Measurements from ENCODE around the gene SORBS1. TPM values are rescaled to one million over a fixed set of nuclear protein-coding genes. Genes with fewer than 3 reads are reported as not detected.

The SORBS1 gene
- total RNA-seq, 4 donors from 2014 or later, result 21.5 to 65.8 (median 30.1) TPM

GRCh38 chr10:95391581-95392216, 169.5 kb downstream of the SORBS1 start:
- no peaks in the 10 kb centered on the region for H3K9me3 ChIP-seq
- TF ChIP-seq CTCF (IDR thresholded peaks at IDR 0.05) (peak in 1 of 6 experiments; percentile 17), POLR2A (IDR thresholded peaks at IDR 0.05) (no peak)
- H3K4me3 ChIP-seq (replicated peaks in 1 of 3), result no peak overlapping the region
- H3K36me3 ChIP-seq, result no peaks in the 10 kb centered on the region
- no peaks in the 10 kb centered on the region for H3K27me3 ChIP-seq
- 23 to 30% methylated on average over 4 of the region's 4 CpGs for WGBS, 2 donors
- DNase-seq, result peak; percentile 28 to 31
- peaks cover 6 to 43% of the 10 kb centered on the region in 2 donors for H3K4me1 ChIP-seq
- H3K27ac ChIP-seq, result peak overlapping the region in 1 of 3 donors; percentile 3
- intact Hi-C loops (cut with DNase I), result no loop called here

- H3K9me3 ChIP-seq, result no peaks in the 10 kb centered on the region
- peaks cover 6 to 43% of the 10 kb centered on the region in 2 donors for H3K4me1 ChIP-seq
- no peak overlapping the region for H3K4me3 ChIP-seq (replicated peaks in 1 of 3)
- WGBS, 2 donors, result 70 to 79% methylated on average over 1 of the region's 1 CpG
- H3K27me3 ChIP-seq, result no peaks in the 10 kb centered on the region
- no peak for TF ChIP-seq CTCF (IDR thresholded peaks at IDR 0.05)
- no peak for TF ChIP-seq POLR2A (IDR thresholded peaks at IDR 0.05)
- no peaks in the 10 kb centered on the region for H3K36me3 ChIP-seq
- DNase-seq, result no peak
- intact Hi-C loops (cut with DNase I), result no loop called here
- no peak overlapping the region for H3K27ac ChIP-seq
These were observed 170.0 kb downstream of the SORBS1 start for GRCh38 chr10:95391164-95391563.

GRCh38 chr10:95389982-95390381, 171.2 kb downstream of the SORBS1 start:
- no peak overlapping the region for H3K4me3 ChIP-seq (replicated peaks in 1 of 3)
- no peaks in the 10 kb centered on the region for H3K27me3 ChIP-seq
- no peaks in the 10 kb centered on the region for H3K9me3 ChIP-seq
- no peak for DNase-seq
- WGBS, 2 donors, result 96 to 98% methylated on average over 4 of the region's 4 CpGs
- intact Hi-C loops (cut with DNase I), result no loop called here
- H3K36me3 ChIP-seq, result no peaks in the 10 kb centered on the region
- TF ChIP-seq POLR2A (IDR thresholded peaks at IDR 0.05) (no peak), CTCF (IDR thresholded peaks at IDR 0.05) (no peak)
- peaks cover 6 to 38% of the 10 kb centered on the region in 2 donors for H3K4me1 ChIP-seq
- no peak overlapping the region for H3K27ac ChIP-seq

- no peak for DNase-seq
- Histone ChIP-seq H3K27me3 (no peaks in the 10 kb centered on the region), H3K27ac (peak overlapping the region in 2 of 3 donors; percentile 6 to 24), H3K4me1 (peaks cover 6 to 38% of the 10 kb centered on the region in 2 donors), H3K36me3 (no peaks in the 10 kb centered on the region), H3K9me3 (no peaks in the 10 kb centered on the region), H3K4me3 (replicated peaks in 1 of 3) (no peak overlapping the region)
- intact Hi-C loops (cut with DNase I), result no loop called here
- TF ChIP-seq POLR2A (IDR thresholded peaks at IDR 0.05) (no peak), CTCF (IDR thresholded peaks at IDR 0.05) (no peak)
- WGBS, 2 donors, result 59 to 69% methylated on average over 2 of the region's 2 CpGs
These were observed 172.0 kb downstream of the SORBS1 start for GRCh38 chr10:95389176-95389575.

- Histone ChIP-seq H3K27me3 (no peaks in the 10 kb centered on the region), H3K4me3 (replicated peaks in 1 of 3) (no peak overlapping the region), H3K27ac (peak overlapping the region in 1 of 3 donors; percentile 24), H3K9me3 (no peaks in the 10 kb centered on the region), H3K36me3 (no peaks in the 10 kb centered on the region), H3K4me1 (peaks cover 6 to 38% of the 10 kb centered on the region in 2 donors)
- TF ChIP-seq POLR2A (IDR thresholded peaks at IDR 0.05), result no peak
- no peak for TF ChIP-seq CTCF (IDR thresholded peaks at IDR 0.05)
- intact Hi-C loops (cut with DNase I), result no loop called here
- DNase-seq, result no peak
- WGBS, 2 donors, result 25% methylated on average over 1 of the region's 1 CpG
These were observed 172.6 kb downstream of the SORBS1 start for GRCh38 chr10:95388539-95388938.
